Vagina (tissue), 2 donors: ENCODE data around the gene ZMAT3.

Experiments
- CTCF ChIP-seq, 3 experiments: fragments of 450-650 bp in 2 of 3; fragments of 200-600 bp in 1 of 3; sonication (generic) in 1 of 3; IDR thresholded peaks; one replicate each; pipeline ENCODE4 v1.5.1; 2017 to 2019; ENCODE audit warnings: antibody characterized with exemption in 3 of 3, mild to moderate bottlenecking in 2 of 3, moderate library complexity in 2 of 3
- POLR2A ChIP-seq, 2 donors: fragments of 450-650 bp; IDR thresholded peaks; one replicate each; pipeline ENCODE4 v1.6.1; 2017; ENCODE audit warnings: antibody characterized with exemption in 2 of 2, mild to moderate bottlenecking in 2 of 2, moderate library complexity in 2 of 2
- POLR2AphosphoS5 ChIP-seq, 2 donors: sonication (generic); formaldehyde crosslinking; IDR thresholded peaks; one replicate each; pipeline ENCODE4 v1.9.0; 2017; ENCODE audit warnings: antibody characterized with exemption in 2 of 2, mild to moderate bottlenecking in 2 of 2, low read depth in 1 of 2; ENCODE audit not compliant: insufficient read depth in 1 of 2

DNA sequence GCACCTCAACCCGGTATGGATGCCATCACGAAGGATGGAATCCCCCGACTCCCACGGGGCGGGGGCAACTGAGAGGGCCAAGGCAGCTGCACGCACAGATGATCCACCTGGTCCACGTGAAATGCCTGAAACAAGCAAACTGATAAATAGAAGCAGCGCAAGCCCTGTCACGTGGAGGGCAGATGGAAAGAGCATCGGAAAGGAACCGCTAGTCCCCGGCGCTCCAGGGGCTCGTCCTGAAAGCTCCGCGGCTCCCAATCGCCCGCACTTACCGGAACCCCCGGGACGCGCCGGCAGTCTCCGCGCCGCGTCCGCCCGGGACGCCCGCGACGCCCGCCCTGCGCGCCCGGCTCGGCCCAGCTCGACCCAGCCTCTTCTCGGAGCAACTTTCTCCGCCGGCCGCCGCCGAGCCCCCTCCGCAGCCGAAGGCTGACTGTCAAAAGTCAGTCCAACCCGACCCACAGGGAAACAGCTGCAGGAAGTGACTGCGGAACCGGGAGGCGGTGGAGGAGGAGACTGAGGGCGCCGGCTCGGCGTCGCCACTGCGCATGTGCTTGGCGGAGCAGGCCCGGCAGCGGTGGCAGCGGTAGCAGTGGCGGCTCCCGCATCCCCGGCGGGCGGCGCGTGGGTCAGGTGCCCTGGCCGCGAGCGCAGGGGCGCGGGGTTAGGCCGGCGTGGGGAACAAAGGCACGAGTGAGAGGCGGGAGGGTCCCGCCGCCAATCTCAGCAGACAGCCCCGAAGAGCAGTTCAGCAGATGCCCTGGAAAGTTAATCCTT, at the start of gene ZMAT3:
- TF ChIP-seq CTCF (IDR thresholded peaks at IDR 0.05) (no peak), POLR2AphosphoS5 (IDR thresholded peaks at IDR 0.05; ENCODE audit: insufficient read depth in 1 of 2, low read depth in 1 of 2) (peak in 1 of 2 donors; percentile 64), POLR2A (IDR thresholded peaks at IDR 0.05) (peak in 1 of 2 donors; percentile 28)
